Endothelial cell (in vitro differentiated cells): Measurements from ENCODE around the gene NRDC. TPM values are rescaled to one million over a fixed set of nuclear protein-coding genes. Genes with fewer than 3 reads are reported as not detected.

Experiments used
- DNase-seq: peaks from one replicate; pipeline ENCODE4 v3.0.0; 2021; ENCODE audit warnings: low spot score
- H3K27ac Mint-ChIP-seq: one replicate; pipeline ENCODE4 v1.8.0; 2021; ENCODE audit warnings: mixed read lengths, inconsistent platforms; ENCODE audit not compliant: unreplicated experiment
- H3K27me3 Mint-ChIP-seq: one replicate; pipeline ENCODE4 v1.8.0; 2021; ENCODE audit warnings: mild to moderate bottlenecking, moderate library complexity, mixed read lengths, inconsistent platforms; ENCODE audit not compliant: unreplicated experiment
- H3K36me3 Mint-ChIP-seq: one replicate; pipeline ENCODE4 v1.8.0; 2021; ENCODE audit warnings: mild to moderate bottlenecking, low read depth, mixed read lengths, inconsistent platforms; ENCODE audit not compliant: unreplicated experiment
- H3K4me1 Mint-ChIP-seq: one replicate; pipeline ENCODE4 v1.8.0; 2021; ENCODE audit warnings: mild to moderate bottlenecking, mixed read lengths, inconsistent platforms; ENCODE audit not compliant: unreplicated experiment
- H3K4me3 Mint-ChIP-seq: one replicate; pipeline ENCODE4 v1.8.0; 2021; ENCODE audit warnings: mild to moderate bottlenecking, mixed read lengths, inconsistent platforms; ENCODE audit not compliant: unreplicated experiment
- H3K9me3 Mint-ChIP-seq: one replicate; pipeline ENCODE4 v1.8.0; 2021; ENCODE audit warnings: mixed read lengths, inconsistent platforms; ENCODE audit not compliant: unreplicated experiment
- CTCF ChIP-seq: fragments of 200-600 bp; sonication (generic); IDR thresholded peaks from one replicate; pipeline ENCODE4 v1.5.0; 2021; ENCODE audit warnings: antibody characterized with exemption; ENCODE audit not compliant: unreplicated experiment
- total RNA-seq: library from RNA; stranded (reverse); fragmentation: NEBNext Ultra II Directional; extraction: Animal tissue kit (Norgen Biotek cat#: 25700); gene quantifications from one replicate; pipeline ENCODE4 v1.2.1, GENCODE V29; 2021; ENCODE audit not compliant: unreplicated experiment

NRDC gene
- total RNA-seq, 1 donor from 2014 or later = 135 TPM

- no peak for DNase-seq
- Mint-ChIP-seq H3K27me3 (no peaks in the 10 kb centered on the region), H3K27ac (no peak overlapping the region), H3K4me3 (no peak overlapping the region), H3K36me3 (peaks cover 12% of the 10 kb centered on the region), H3K9me3 (no peaks in the 10 kb centered on the region), H3K4me1 (peaks cover 3% of the 10 kb centered on the region)
- TF ChIP-seq CTCF = no peak
Measured at GRCh38 chr1:51753969-51754368, 124.6 kb downstream of the NRDC start.

GRCh38 chr1:51752073-51752948 lies 126.2 kb downstream of the NRDC start:
- no peaks in the 10 kb centered on the region for H3K27me3 Mint-ChIP-seq
- no peaks in the 10 kb centered on the region for H3K9me3 Mint-ChIP-seq
- no peak for DNase-seq
- H3K4me3 Mint-ChIP-seq = peak overlapping the region; percentile 34
- H3K4me1 Mint-ChIP-seq = peaks cover 3% of the 10 kb centered on the region
- peaks cover 12% of the 10 kb centered on the region for H3K36me3 Mint-ChIP-seq
- H3K27ac Mint-ChIP-seq = no peak overlapping the region
- TF ChIP-seq CTCF = no peak

DNA sequence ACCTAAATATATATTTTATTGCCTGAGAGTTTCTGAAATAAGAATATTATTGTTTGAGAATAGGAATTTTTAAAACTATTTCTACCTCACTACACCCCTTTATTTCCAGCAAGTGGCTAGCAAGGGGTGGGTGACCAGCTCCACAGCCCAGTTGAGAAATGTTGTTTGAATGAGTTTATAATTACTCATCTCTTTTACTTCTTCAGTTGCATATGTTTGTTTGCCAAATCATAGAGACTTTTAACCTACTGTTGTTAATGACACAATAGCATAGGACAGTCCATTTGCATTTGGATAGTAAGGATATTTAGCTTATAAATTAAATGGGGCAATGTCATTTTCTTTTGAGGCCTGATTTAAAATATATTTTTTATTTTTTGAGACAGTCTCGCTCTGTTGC lies 127.8 kb downstream of the NRDC start:
- H3K27me3 Mint-ChIP-seq = no peaks in the 10 kb centered on the region
- TF ChIP-seq CTCF = no peak
- no peak overlapping the region for H3K4me3 Mint-ChIP-seq
- H3K9me3 Mint-ChIP-seq = no peaks in the 10 kb centered on the region
- peaks cover 12% of the 10 kb centered on the region for H3K36me3 Mint-ChIP-seq
- no peaks in the 10 kb centered on the region for H3K4me1 Mint-ChIP-seq
- no peak overlapping the region for H3K27ac Mint-ChIP-seq
- DNase-seq = no peak

GRCh38 chr1:51750218-51750617 lies 128.3 kb downstream of the NRDC start:
- no peak overlapping the region for H3K4me3 Mint-ChIP-seq
- no peaks in the 10 kb centered on the region for H3K9me3 Mint-ChIP-seq
- H3K27me3 Mint-ChIP-seq = no peaks in the 10 kb centered on the region
- no peak overlapping the region for H3K27ac Mint-ChIP-seq
- peaks cover 12% of the 10 kb centered on the region for H3K36me3 Mint-ChIP-seq
- H3K4me1 Mint-ChIP-seq = no peaks in the 10 kb centered on the region
- TF ChIP-seq CTCF = no peak
- DNase-seq = no peak

DNA sequence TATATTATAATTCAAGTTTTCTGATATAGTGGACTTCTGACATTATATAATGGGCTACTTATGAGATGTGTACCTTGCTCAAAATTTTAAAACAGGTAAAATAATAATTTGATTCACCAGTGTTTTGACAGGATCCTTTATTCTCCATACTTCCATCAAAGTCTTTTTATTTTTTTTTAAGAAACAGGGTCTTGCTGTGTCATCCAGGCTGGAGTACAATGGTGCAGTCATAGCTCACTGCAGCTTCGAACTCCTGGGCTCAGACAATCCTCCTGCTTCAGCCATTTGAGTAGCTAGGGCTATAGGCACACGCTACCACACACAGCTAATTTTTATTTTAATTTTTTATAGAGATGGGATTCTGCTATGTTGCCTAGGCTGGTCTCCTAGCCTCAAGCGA lies 129.4 kb downstream of the NRDC start:
- TF ChIP-seq CTCF = no peak
- H3K27me3 Mint-ChIP-seq = no peaks in the 10 kb centered on the region
- H3K4me3 Mint-ChIP-seq = no peak overlapping the region
- H3K9me3 Mint-ChIP-seq = no peaks in the 10 kb centered on the region
- no peak overlapping the region for H3K27ac Mint-ChIP-seq
- DNase-seq = no peak
- no peaks in the 10 kb centered on the region for H3K4me1 Mint-ChIP-seq
- H3K36me3 Mint-ChIP-seq = peaks cover 12% of the 10 kb centered on the region
